GM10266 (cell line): Measurements from ENCODE around the gene PBX1.

Experiments used
- DNase-seq: peaks from one replicate; pipeline ENCODE4 v3.0.0; 2012; ENCODE audit errors: extremely low spot score
- CTCF ChIP-seq: IDR thresholded peaks from 2 replicates; pipeline ENCODE4 v1.5.1; 2012; ENCODE audit warnings: mild to moderate bottlenecking, low read depth; ENCODE audit not compliant: control insufficient read depth, insufficient read depth; ENCODE audit errors: missing control alignments

The PBX1 gene

GRCh38 chr1:164785841-164786534 lies 227.0 kb downstream of the PBX1 start:
- no peak for TF ChIP-seq CTCF
- DNase-seq, result no peak

GRCh38 chr1:164786980-164787833 lies 228.2 kb downstream of the PBX1 start:
- peak; percentile 97 for TF ChIP-seq CTCF
- DNase-seq, result peak; percentile 83

- DNase-seq, result no peak
- TF ChIP-seq CTCF, result no peak
Observed at GRCh38 chr1:164787834-164788231, 228.8 kb downstream of the PBX1 start.

GRCh38 chr1:164790081-164790480 lies 231.1 kb downstream of the PBX1 start:
- TF ChIP-seq CTCF, result no peak
- DNase-seq, result no peak

- DNase-seq, result no peak
- TF ChIP-seq CTCF, result no peak
Observed at GRCh38 chr1:164792410-164793004, 233.5 kb downstream of the PBX1 start.

GRCh38 chr1:164794356-164794755 lies 235.4 kb downstream of the PBX1 start:
- DNase-seq, result no peak
- TF ChIP-seq CTCF, result no peak
